ENCODE results near the gene CLN5. TPM values are rescaled to one million over a fixed set of nuclear protein-coding genes. Genes with fewer than 3 reads are reported as not detected.

CLN5 gene
- total RNA-seq, 1 donor from 2014 or later: 15.0 TPM

DNA sequence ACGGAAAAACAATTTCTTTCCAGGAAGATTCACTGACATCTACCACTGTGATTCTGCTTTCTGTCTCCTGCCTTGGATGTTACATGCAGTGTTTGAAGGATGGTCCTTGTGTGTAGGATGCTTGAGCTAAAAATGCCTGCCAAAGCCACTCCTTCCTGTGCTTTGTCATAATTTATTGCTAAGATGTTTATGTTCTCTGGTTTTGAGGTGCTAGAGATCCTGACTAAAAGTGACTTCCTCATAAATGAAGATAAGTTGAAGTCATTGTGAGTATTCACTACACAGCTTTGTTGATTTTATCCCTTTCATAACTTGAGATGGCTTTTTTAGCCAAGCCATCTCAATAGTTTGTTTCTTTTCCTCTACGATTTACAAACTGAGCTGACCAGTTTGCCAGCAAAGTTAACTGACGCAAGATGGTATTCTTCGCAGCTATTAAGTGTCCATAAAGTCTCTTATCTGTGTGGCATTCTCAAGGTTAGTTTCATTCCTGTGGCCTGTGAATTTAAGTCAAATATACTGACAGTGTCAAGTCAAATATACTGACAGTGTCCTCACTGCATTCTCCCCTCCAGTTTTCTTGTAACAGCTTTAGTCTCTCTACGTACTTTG is 50.8 kb downstream of the CLN5 start:
- ATAC-seq (ENCODE audit: poor library complexity) (no peak), DNase-seq (no peak)
- intact Hi-C loops (cut with DNase I): no loop called here

- DNase-seq (no peak), ATAC-seq (ENCODE audit: poor library complexity) (no peak)
- intact Hi-C loops (cut with DNase I): no loop called here
These were observed 55.9 kb downstream of the CLN5 start for GRCh38 chr13:77047649-77048343.

DNA sequence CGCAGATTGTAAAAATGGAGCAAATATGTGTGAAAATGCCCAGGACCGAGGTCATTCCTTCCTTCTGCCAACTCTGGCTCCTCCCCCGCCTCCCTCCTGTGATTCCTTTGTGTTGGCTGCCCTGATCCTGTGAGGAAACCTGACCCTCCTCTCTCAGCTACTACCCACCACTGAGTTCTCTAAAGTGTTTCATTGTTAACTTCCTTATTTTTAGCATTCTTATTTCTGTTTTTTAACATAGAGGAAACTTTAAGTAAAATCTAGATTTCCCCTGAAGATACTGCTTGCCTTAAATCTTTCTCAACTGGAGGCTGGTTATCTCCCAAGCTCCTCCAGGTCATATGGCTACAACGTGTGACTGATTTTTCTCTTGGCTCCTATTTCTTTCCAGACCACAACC is 56.8 kb downstream of the CLN5 start:
- DNase-seq: no peak
- intact Hi-C loops (cut with DNase I): no loop called here
- ATAC-seq (ENCODE audit: poor library complexity): no peak

GRCh38 chr13:77053192-77053591 is 61.3 kb downstream of the CLN5 start:
- intact Hi-C loops (cut with DNase I): no loop called here
- DNase-seq: no peak
- ATAC-seq (ENCODE audit: poor library complexity): no peak

Other genes starting within 250 kb of the CLN5 start
- gene KCTD12, start 105.7 kb upstream of the CLN5 start, total RNA-seq: 34.7 TPM
- not detected for gene ACOD1, start 43.6 kb upstream of the CLN5 start, total RNA-seq
- gene FBXL3, start 35.1 kb downstream of the CLN5 start, total RNA-seq: 27.6 TPM